Activated naive CD4-positive, alpha-beta T cell treated with anti-CD3 and anti-CD28 coated beads, Interleukin-2, amount 50 U/mL, for 24 hours (primary cell): ENCODE results near the gene PTPN2.
"Not testable (repeated sequence)": the region's sequence is repeated elsewhere in the genome, so short reads cannot be mapped to it uniquely, and the experiment has no call there.

Experiments
- H3K27ac Mint-ChIP-seq: one replicate; pipeline ENCODE4 v1.8.0; 2021; ENCODE audit warnings: mild to moderate bottlenecking, mixed read lengths
- H3K27me3 Mint-ChIP-seq: one replicate; pipeline ENCODE4 v1.8.0; 2021; ENCODE audit warnings: mixed read lengths
- H3K36me3 Mint-ChIP-seq: one replicate; pipeline ENCODE4 v1.8.0; 2021; ENCODE audit warnings: mixed read lengths
- H3K4me1 Mint-ChIP-seq: one replicate; pipeline ENCODE4 v1.8.0; 2021; ENCODE audit warnings: mixed read lengths
- H3K4me3 Mint-ChIP-seq: one replicate; pipeline ENCODE4 v1.8.0; 2021; ENCODE audit warnings: mild to moderate bottlenecking, mixed read lengths
- H3K9me3 Mint-ChIP-seq: one replicate; pipeline ENCODE4 v1.8.0; 2021; ENCODE audit warnings: mixed read lengths

The PTPN2 gene

GRCh38 chr18:12765586-12765985 lies 118.5 kb downstream of the PTPN2 start:
- Mint-ChIP-seq H3K4me1 (no peaks in the 10 kb centered on the region), H3K9me3 (no peaks in the 10 kb centered on the region), H3K4me3 (no peak overlapping the region), H3K27me3 (no peaks in the 10 kb centered on the region), H3K27ac (no peak overlapping the region), H3K36me3 (peaks cover 2% of the 10 kb centered on the region)

- Mint-ChIP-seq H3K27ac (no peak overlapping the region), H3K27me3 (no peaks in the 10 kb centered on the region), H3K9me3 (no peaks in the 10 kb centered on the region)
Measured at GRCh38 chr18:12765126-12765525, 118.9 kb downstream of the PTPN2 start.

GRCh38 chr18:12758566-12758965 lies 125.5 kb downstream of the PTPN2 start:
- H3K27me3 Mint-ChIP-seq, H3K36me3 Mint-ChIP-seq, H3K4me1 Mint-ChIP-seq, H3K27ac Mint-ChIP-seq, H3K4me3 Mint-ChIP-seq, H3K9me3 Mint-ChIP-seq: not testable (repeated sequence)

More at GRCh38 chr18:12765126-12765525, 118.9 kb downstream of the PTPN2 start:
- Mint-ChIP-seq H3K36me3 (peaks cover 2% of the 10 kb centered on the region), H3K4me1 (no peaks in the 10 kb centered on the region), H3K4me3 (no peak overlapping the region)

GRCh38 chr18:12756619-12757239 lies 127.3 kb downstream of the PTPN2 start:
- not testable (repeated sequence) for H3K27me3 Mint-ChIP-seq, H3K36me3 Mint-ChIP-seq, H3K27ac Mint-ChIP-seq, H3K4me1 Mint-ChIP-seq, H3K4me3 Mint-ChIP-seq, H3K9me3 Mint-ChIP-seq

GRCh38 chr18:12755606-12756005 lies 128.4 kb downstream of the PTPN2 start:
- H3K9me3 Mint-ChIP-seq, H3K36me3 Mint-ChIP-seq, H3K27me3 Mint-ChIP-seq, H3K4me3 Mint-ChIP-seq, H3K4me1 Mint-ChIP-seq, H3K27ac Mint-ChIP-seq: not testable (repeated sequence)

GRCh38 chr18:12754511-12754910 lies 129.5 kb downstream of the PTPN2 start:
- Mint-ChIP-seq H3K4me1 (peaks cover 13% of the 10 kb centered on the region), H3K36me3 (peaks cover 2% of the 10 kb centered on the region), H3K4me3 (no peak overlapping the region), H3K9me3 (no peaks in the 10 kb centered on the region), H3K27me3 (no peaks in the 10 kb centered on the region), H3K27ac (no peak overlapping the region)

GRCh38 chr18:12751891-12752290 lies 132.1 kb downstream of the PTPN2 start:
- no peak overlapping the region for H3K4me3 Mint-ChIP-seq
- H3K36me3 Mint-ChIP-seq = no peaks in the 10 kb centered on the region
- H3K9me3 Mint-ChIP-seq = no peaks in the 10 kb centered on the region
- H3K4me1 Mint-ChIP-seq = peaks cover 18% of the 10 kb centered on the region
- no peaks in the 10 kb centered on the region for H3K27me3 Mint-ChIP-seq
- no peak overlapping the region for H3K27ac Mint-ChIP-seq

- Mint-ChIP-seq H3K9me3 (no peaks in the 10 kb centered on the region), H3K36me3 (no peaks in the 10 kb centered on the region), H3K27me3 (no peaks in the 10 kb centered on the region), H3K27ac (no peak overlapping the region), H3K4me3 (no peak overlapping the region), H3K4me1 (peaks cover 18% of the 10 kb centered on the region)
Measured at GRCh38 chr18:12751503-12751884, 132.5 kb downstream of the PTPN2 start.

GRCh38 chr18:12750715-12751502 lies 133.1 kb downstream of the PTPN2 start:
- Mint-ChIP-seq H3K27me3 (no peaks in the 10 kb centered on the region), H3K4me1 (peaks cover 18% of the 10 kb centered on the region), H3K36me3 (no peaks in the 10 kb centered on the region), H3K9me3 (no peaks in the 10 kb centered on the region), H3K4me3 (no peak overlapping the region), H3K27ac (no peak overlapping the region)

GRCh38 chr18:12750076-12750714 lies 133.8 kb downstream of the PTPN2 start:
- H3K36me3 Mint-ChIP-seq = no peaks in the 10 kb centered on the region
- no peak overlapping the region for H3K27ac Mint-ChIP-seq
- no peaks in the 10 kb centered on the region for H3K27me3 Mint-ChIP-seq
- no peaks in the 10 kb centered on the region for H3K9me3 Mint-ChIP-seq
- peaks cover 18% of the 10 kb centered on the region for H3K4me1 Mint-ChIP-seq
- H3K4me3 Mint-ChIP-seq = peak overlapping the region; percentile 12

- Mint-ChIP-seq H3K27me3 (no peaks in the 10 kb centered on the region), H3K4me3 (no peak overlapping the region), H3K9me3 (no peaks in the 10 kb centered on the region), H3K4me1 (peaks cover 18% of the 10 kb centered on the region), H3K27ac (no peak overlapping the region), H3K36me3 (no peaks in the 10 kb centered on the region)
Measured at GRCh38 chr18:12749121-12749520, 134.9 kb downstream of the PTPN2 start.

GRCh38 chr18:12748671-12749070 lies 135.4 kb downstream of the PTPN2 start:
- Mint-ChIP-seq H3K27me3 (no peaks in the 10 kb centered on the region), H3K9me3 (no peaks in the 10 kb centered on the region), H3K27ac (no peak overlapping the region), H3K36me3 (no peaks in the 10 kb centered on the region), H3K4me1 (peaks cover 18% of the 10 kb centered on the region), H3K4me3 (no peak overlapping the region)

- H3K27me3 Mint-ChIP-seq = no peaks in the 10 kb centered on the region
- H3K9me3 Mint-ChIP-seq = no peaks in the 10 kb centered on the region
- H3K4me3 Mint-ChIP-seq = no peak overlapping the region
- no peak overlapping the region for H3K27ac Mint-ChIP-seq
- peaks cover 18% of the 10 kb centered on the region for H3K4me1 Mint-ChIP-seq
- H3K36me3 Mint-ChIP-seq = no peaks in the 10 kb centered on the region
Measured at GRCh38 chr18:12747530-12748315, 136.3 kb downstream of the PTPN2 start.

GRCh38 chr18:12745095-12745795 lies 138.8 kb downstream of the PTPN2 start:
- Mint-ChIP-seq H3K4me1 (peaks cover 12% of the 10 kb centered on the region), H3K27ac (no peak overlapping the region), H3K36me3 (no peaks in the 10 kb centered on the region), H3K27me3 (no peaks in the 10 kb centered on the region), H3K9me3 (no peaks in the 10 kb centered on the region), H3K4me3 (no peak overlapping the region)

- no peaks in the 10 kb centered on the region for H3K27me3 Mint-ChIP-seq
- no peak overlapping the region for H3K27ac Mint-ChIP-seq
- H3K4me3 Mint-ChIP-seq = no peak overlapping the region
- H3K36me3 Mint-ChIP-seq = no peaks in the 10 kb centered on the region
- H3K4me1 Mint-ChIP-seq = peaks cover 1% of the 10 kb centered on the region
- H3K9me3 Mint-ChIP-seq = no peaks in the 10 kb centered on the region
Measured at GRCh38 chr18:12744103-12744502, 139.9 kb downstream of the PTPN2 start.
